Measurements from ENCODE around the gene PDE2A.

PDE2A gene

GRCh38 chr11:72665911-72666472, 8.2 kb downstream of the PDE2A start:
- no peak overlapping the region for H3K4me3 ChIP-seq (ENCODE audit: low read depth, low read length)
- TF ChIP-seq CTCF (IDR thresholded peaks at IDR 0.05; ENCODE audit: low read depth, low read length) = no peak

GRCh38 chr11:72662036-72662435, 12.2 kb downstream of the PDE2A start:
- in situ Hi-C loops (cut with HindIII; ENCODE audit: low sequenced_read_pairs) = no loop called here
- no peak overlapping the region for H3K4me3 ChIP-seq (ENCODE audit: low read depth, low read length)
- no peak for DNase-seq (ENCODE audit: low read depth, low spot score)
- TF ChIP-seq CTCF (IDR thresholded peaks at IDR 0.05; ENCODE audit: low read depth, low read length) = no peak

More at GRCh38 chr11:72665911-72666472, 8.2 kb downstream of the PDE2A start:
- no peak for DNase-seq (ENCODE audit: low read depth, low spot score)
- in situ Hi-C loops (cut with HindIII; ENCODE audit: low sequenced_read_pairs) = no loop called here

GRCh38 chr11:72661486-72661885, 12.7 kb downstream of the PDE2A start:
- in situ Hi-C loops (cut with HindIII; ENCODE audit: low sequenced_read_pairs) = no loop called here
- DNase-seq (ENCODE audit: low read depth, low spot score) = no peak
- no peak for TF ChIP-seq CTCF (IDR thresholded peaks at IDR 0.05; ENCODE audit: low read depth, low read length)
- no peak overlapping the region for H3K4me3 ChIP-seq (ENCODE audit: low read depth, low read length)

DNA sequence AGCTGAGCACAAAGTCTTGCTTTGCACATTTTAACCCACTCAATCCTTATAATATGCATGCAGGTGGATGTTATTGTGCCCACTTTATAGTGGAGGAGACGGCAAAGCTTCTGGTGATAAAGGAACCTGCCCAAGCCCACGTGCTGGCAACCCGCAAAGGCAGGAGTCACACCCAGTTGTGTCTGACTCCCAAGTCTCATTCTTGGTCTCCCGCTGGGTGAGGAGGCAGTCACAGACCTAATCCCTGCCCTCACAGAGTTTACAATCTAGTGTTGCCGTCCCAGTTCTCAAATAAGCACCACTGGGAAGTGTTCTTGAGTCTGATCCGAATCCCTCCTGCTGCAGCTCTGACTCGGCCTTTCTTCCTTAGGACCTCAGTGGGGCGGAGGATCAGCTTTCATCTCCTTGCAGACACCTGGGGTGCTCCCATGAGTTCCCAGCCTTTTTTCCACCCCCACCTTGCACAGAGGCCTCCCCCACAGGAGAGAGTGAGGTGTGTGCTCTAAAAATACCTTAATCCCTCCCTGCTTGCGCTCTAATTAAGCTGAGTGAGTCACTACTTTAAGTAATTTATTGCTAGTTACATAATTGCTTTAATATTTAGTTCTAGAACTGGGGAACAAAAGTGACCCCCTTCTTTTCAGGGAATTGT, 15.1 kb downstream of the PDE2A start:
- no peak for DNase-seq (ENCODE audit: low read depth, low spot score)
- in situ Hi-C loops (cut with HindIII; ENCODE audit: low sequenced_read_pairs) = no loop called here
- no peak overlapping the region for H3K4me3 ChIP-seq (ENCODE audit: low read depth, low read length)
- TF ChIP-seq CTCF (IDR thresholded peaks at IDR 0.05; ENCODE audit: low read depth, low read length) = no peak

- no peak overlapping the region for H3K4me3 ChIP-seq (ENCODE audit: low read depth, low read length)
- in situ Hi-C loops (cut with HindIII; ENCODE audit: low sequenced_read_pairs) = no loop called here
- TF ChIP-seq CTCF (IDR thresholded peaks at IDR 0.05; ENCODE audit: low read depth, low read length) = no peak
- no peak for DNase-seq (ENCODE audit: low read depth, low spot score)
Observed at GRCh38 chr11:72657411-72658100, 16.7 kb downstream of the PDE2A start.

DNA sequence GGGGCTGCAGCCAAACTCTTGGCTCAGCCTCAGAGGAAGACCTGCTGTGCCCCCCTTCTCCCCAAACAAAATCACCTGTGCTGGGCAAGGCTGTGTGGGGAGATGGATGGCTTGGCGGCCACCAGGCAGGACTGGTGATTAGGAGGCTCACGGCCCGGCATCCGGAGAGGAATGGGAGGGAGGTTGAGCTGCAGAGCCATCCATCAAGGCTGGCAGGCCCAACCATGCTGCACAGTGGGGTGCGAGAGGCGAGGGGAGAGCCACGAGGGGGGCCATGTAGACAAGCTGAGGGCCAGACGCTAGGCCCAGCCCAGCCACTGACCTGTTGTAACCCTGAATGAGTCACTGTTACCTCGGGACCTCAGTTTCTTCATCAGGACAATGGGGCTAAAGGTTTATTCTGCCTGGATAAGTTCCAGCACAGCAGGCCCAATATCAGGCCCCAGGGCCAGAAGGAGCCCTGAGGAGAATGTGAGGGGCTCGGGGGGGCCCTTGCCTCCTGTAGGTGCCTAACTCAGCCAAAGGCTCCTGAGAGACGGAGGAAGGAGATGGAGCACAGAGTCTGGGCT, 18.2 kb downstream of the PDE2A start:
- in situ Hi-C loops (cut with HindIII; ENCODE audit: low sequenced_read_pairs) = no loop called here
- no peak overlapping the region for H3K4me3 ChIP-seq (ENCODE audit: low read depth, low read length)
- TF ChIP-seq CTCF (IDR thresholded peaks at IDR 0.05; ENCODE audit: low read depth, low read length) = no peak
- DNase-seq (ENCODE audit: low read depth, low spot score) = no peak

Data from astrocyte of the spinal cord (primary cell).